NT2/D1 (cell line): ENCODE results near the gene STK11.

Experiments
- SUZ12 ChIP-seq: IDR thresholded peaks from 2 replicates; pipeline ENCODE4 v1.6.1; 2011; ENCODE audit not compliant: insufficient read length, insufficient read depth; ENCODE audit errors: extremely low read depth
- ZNF274 ChIP-seq: IDR thresholded peaks from 2 replicates; pipeline ENCODE4 v1.6.1; 2011; ENCODE audit warnings: mild to moderate bottlenecking, low read depth, low read length

DNA sequence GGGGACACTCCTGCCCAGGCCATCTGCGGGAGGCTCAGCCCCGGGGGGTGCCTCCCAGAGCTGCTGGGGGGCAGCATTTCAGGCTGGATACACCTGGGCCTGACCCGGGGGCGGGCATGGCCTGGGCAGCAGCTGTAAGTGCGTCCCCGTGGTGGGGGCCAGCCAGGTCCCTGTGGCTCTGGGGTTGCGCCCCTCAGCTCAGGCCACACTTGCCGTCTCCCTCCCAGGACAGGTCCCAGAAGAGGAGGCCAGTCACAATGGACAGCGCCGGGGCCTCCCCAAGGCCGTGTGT is 20.6 kb downstream of the STK11 start:
- no peak for TF ChIP-seq SUZ12
- no peak for TF ChIP-seq ZNF274
